Stomach (tissue), 9 donors: ENCODE data around the gene COPS7A. TPM values are rescaled to one million over a fixed set of nuclear protein-coding genes. Genes with fewer than 3 reads are reported as not detected.

Experiments used
- DNase-seq, 2 donors: peaks; one replicate each; pipeline versions ENCODE4 v3.0.0 to v3.0.0-alpha.2; 2013 to 2019
- H3K27ac ChIP-seq, 5 donors: fragments of 200-600 bp in 4 of 5; sonication (generic) in 4 of 5; one replicate each; pipeline ENCODE4 v1.5.1; 2013 to 2019; ENCODE audit warnings: mild to moderate bottlenecking in 1 of 5, moderate library complexity in 1 of 5
- H3K27me3 ChIP-seq, 3 donors: fragments of 200-600 bp; sonication (generic); one replicate each; pipeline ENCODE4 v1.5.1; 2017 to 2019; ENCODE audit warnings: mixed run types in 1 of 3
- H3K36me3 ChIP-seq, 4 donors: fragments of 200-600 bp; sonication (generic); 1 replicate in 3 of 4; 2 replicates in 1 of 4; pipeline ENCODE4 v1.5.1; 2016 to 2019
- H3K4me1 ChIP-seq, 4 donors: fragments of 200-600 bp; sonication (generic); one replicate each; pipeline ENCODE4 v1.5.1; 2016 to 2019
- H3K4me3 ChIP-seq, 4 donors: fragments of 200-600 bp; sonication (generic) in 3 of 4; one replicate each; pipeline ENCODE4 v1.5.1; 2016 to 2019; ENCODE audit warnings: mild to moderate bottlenecking in 1 of 4
- H3K9me3 ChIP-seq, 4 donors: fragments of 200-600 bp; sonication (generic); one replicate each; pipeline ENCODE4 v1.5.1; 2016 to 2019
- CTCF ChIP-seq, 7 experiments: fragments of 450-650 bp in 4 of 7; fragments of 200-600 bp in 3 of 7; sonication (generic) in 3 of 7; IDR thresholded peaks; one replicate each; pipeline ENCODE4 v1.5.1; 2016 to 2019; ENCODE audit warnings: antibody characterized with exemption in 7 of 7, control low read depth in 2 of 7, mild to moderate bottlenecking in 1 of 7
- EP300 ChIP-seq: sonication (generic); formaldehyde crosslinking; IDR thresholded peaks from one replicate; pipeline ENCODE4 v1.6.1; 2017; ENCODE audit warnings: antibody characterized with exemption
- POLR2A ChIP-seq, 4 donors: fragments of 450-650 bp; IDR thresholded peaks; one replicate each; pipeline ENCODE4 v1.6.1; 2016; ENCODE audit warnings: antibody characterized with exemption in 4 of 4, control low read depth in 2 of 4, mild to moderate bottlenecking in 1 of 4, moderate library complexity in 1 of 4
- POLR2AphosphoS5 ChIP-seq, 3 donors: sonication (generic); formaldehyde crosslinking; IDR thresholded peaks; one replicate each; pipeline ENCODE4 v1.6.1; 2016; ENCODE audit warnings: antibody characterized with exemption in 3 of 3
- WGBS, 5 donors: extraction: QIAGEN DNeasy Blood & Tissue Kit in 3 of 5; methylation state at CpG; one replicate each; pipeline versions ENCODE4 v1.1.5 to v1.1.7; 2013 to 2018; 5-methylcytosine and 5-hydroxymethylcytosine counted together
- intact Hi-C: fragments of 100-400 bp; cut with DNase I; formaldehyde crosslinking; loops from one replicate; pipeline ENCODE4 v1.15.1; 2023; ENCODE audit warnings: low total_unique reads
- polyA plus RNA-seq, 3 donors: library from polyadenylated mRNA; stranded (reverse); fragments of 200-250 nt; gene quantifications; one replicate each; pipeline ENCODE4 v1.2.3, GENCODE V29; 2013
- total RNA-seq, 5 donors: library from RNA; depleted of rRNA; stranded (reverse); fragments of >200 nt; gene quantifications; one replicate each; pipeline versions ENCODE4 v1.1.0 to v1.2.3, GENCODE V29; 2014 to 2016
- donor health status: healthy with polysubstance abuse.
- donor health status: Bipolar disorder and iron deficiency.
- donor health status: healthy.

The COPS7A gene
- total and polyA plus RNA-seq, 8 donors = 5.8 to 54.2 (median 39.0) TPM

- intact Hi-C loops = no loop called here
- no peaks in the 10 kb centered on the region for H3K9me3 ChIP-seq
- TF ChIP-seq POLR2AphosphoS5 (IDR thresholded peaks at IDR 0.05) = no peak
- TF ChIP-seq EP300 = no peak
- TF ChIP-seq POLR2A (IDR thresholded peaks at IDR 0.05) = no peak
- no peak for TF ChIP-seq CTCF (IDR thresholded peaks at IDR 0.05)
- DNase-seq = no peak
- H3K27me3 ChIP-seq = no peaks in the 10 kb centered on the region
- H3K27ac ChIP-seq = no peak overlapping the region
- peaks cover 7 to 16% (median 14%) of the 10 kb centered on the region in 4 donors for H3K4me1 ChIP-seq
- H3K36me3 ChIP-seq = peaks cover 25 to 40% (median 30%) of the 10 kb centered on the region in 4 donors
- WGBS, 5 donors = 90 to 95% (median 92%) methylated on average over 7 of the region's 7 CpGs
- no peak overlapping the region for H3K4me3 ChIP-seq
Measured at GRCh38 chr12:6725350-6725749, 1.5 kb downstream of the COPS7A start.

DNA sequence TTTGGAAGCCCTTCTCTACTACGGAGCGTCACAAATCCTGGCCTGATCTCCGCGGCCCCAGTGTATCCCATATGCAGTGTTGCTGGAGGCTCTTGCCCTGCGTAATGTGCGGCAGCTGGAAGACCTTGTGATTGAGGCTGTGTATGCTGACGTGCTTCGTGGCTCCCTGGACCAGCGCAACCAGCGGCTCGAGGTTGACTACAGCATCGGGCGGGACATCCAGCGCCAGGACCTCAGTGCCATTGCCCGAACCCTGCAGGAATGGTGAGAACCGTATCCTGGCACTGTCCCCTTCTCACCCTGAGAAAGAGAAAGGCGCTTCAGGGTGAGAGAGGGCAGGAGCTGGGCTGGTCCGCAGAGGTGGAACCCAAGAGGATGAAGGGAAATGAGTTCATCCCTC is 5.3 kb downstream of the COPS7A start:
- H3K27me3 ChIP-seq = no peaks in the 10 kb centered on the region
- no peaks in the 10 kb centered on the region for H3K9me3 ChIP-seq
- H3K27ac ChIP-seq = no peak overlapping the region
- peaks cover 40 to 67% (median 63%) of the 10 kb centered on the region in 4 donors for H3K36me3 ChIP-seq
- intact Hi-C loops = no loop called here
- 94 to 95% (median 95%) methylated on average over 17 to 18 of the region's 18 CpGs for WGBS, 5 donors
- DNase-seq = no peak
- TF ChIP-seq EP300 = no peak
- no peak for TF ChIP-seq POLR2A (IDR thresholded peaks at IDR 0.05)
- no peak for TF ChIP-seq POLR2AphosphoS5 (IDR thresholded peaks at IDR 0.05)
- H3K4me3 ChIP-seq = no peak overlapping the region
- H3K4me1 ChIP-seq = peaks cover 7 to 16% (median 13%) of the 10 kb centered on the region in 4 donors

DNA sequence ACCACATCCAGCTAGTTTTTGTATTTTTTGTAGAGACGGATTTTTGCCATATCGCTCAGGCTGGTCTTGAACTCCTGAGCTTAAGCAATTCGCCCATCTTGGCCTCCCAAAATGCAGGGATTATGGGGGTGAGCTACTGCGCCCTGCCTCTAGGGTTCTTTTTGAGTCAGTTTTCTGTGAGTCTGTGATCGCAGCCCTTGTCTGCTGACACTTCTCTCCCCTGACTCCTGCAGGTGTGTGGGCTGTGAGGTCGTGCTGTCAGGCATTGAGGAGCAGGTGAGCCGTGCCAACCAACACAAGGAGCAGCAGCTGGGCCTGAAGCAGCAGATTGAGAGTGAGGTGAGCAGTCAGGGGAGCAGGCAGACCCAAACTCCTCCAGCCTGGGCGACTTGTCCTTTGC is 6.3 kb downstream of the COPS7A start:
- TF ChIP-seq CTCF (IDR thresholded peaks at IDR 0.05) = no peak
- TF ChIP-seq EP300 = no peak
- TF ChIP-seq POLR2AphosphoS5 (IDR thresholded peaks at IDR 0.05) = no peak
- no peak for TF ChIP-seq POLR2A (IDR thresholded peaks at IDR 0.05)
- no peak overlapping the region for H3K4me3 ChIP-seq
- H3K4me1 ChIP-seq = peaks cover 0 to 6% (median 3%) of the 10 kb centered on the region in 4 donors
- WGBS, 5 donors = 90 to 94% (median 91%) methylated on average over 8 of the region's 8 CpGs
- H3K9me3 ChIP-seq = no peaks in the 10 kb centered on the region
- H3K27me3 ChIP-seq = no peaks in the 10 kb centered on the region
- intact Hi-C loops = no loop called here
- no peak overlapping the region for H3K27ac ChIP-seq
- no peak for DNase-seq
- peaks cover 40 to 75% (median 71%) of the 10 kb centered on the region in 4 donors for H3K36me3 ChIP-seq

- H3K9me3 ChIP-seq = no peaks in the 10 kb centered on the region
- no peak for DNase-seq
- intact Hi-C loops = loop anchor here (5.0 kb wide), 1 partner anchor 48 kb away; no protein-coding TSS in a partner anchor
- peak overlapping the region in 2 of 5 donors; percentile 15 to 50 for H3K27ac ChIP-seq
- H3K36me3 ChIP-seq = peaks cover 21 to 49% (median 44%) of the 10 kb centered on the region in 4 donors
- 69 to 75% (median 72%) methylated on average over 7 to 10 of the region's 10 CpGs for WGBS, 5 donors
- H3K27me3 ChIP-seq = no peaks in the 10 kb centered on the region
- no peak for TF ChIP-seq POLR2AphosphoS5 (IDR thresholded peaks at IDR 0.05)
- TF ChIP-seq CTCF (IDR thresholded peaks at IDR 0.05) = no peak
- no peak for TF ChIP-seq POLR2A (IDR thresholded peaks at IDR 0.05)
- no peak for TF ChIP-seq EP300
- no peak overlapping the region for H3K4me3 ChIP-seq
- H3K4me1 ChIP-seq = peaks cover 0 to 10% (median 5%) of the 10 kb centered on the region in 4 donors
Measured at GRCh38 chr12:6734506-6735387, 10.9 kb downstream of the COPS7A start.
